ENCODE data around the gene TAS1R3. TPM values are rescaled to one million over a fixed set of nuclear protein-coding genes. Genes with fewer than 3 reads are reported as not detected.
A peak's percentile ranks its signal among the peaks of the same experiment; 100 is the strongest.

Gene TAS1R3
- total RNA-seq, 1 experiment from 2014 or later: 0.28 TPM

DNA sequence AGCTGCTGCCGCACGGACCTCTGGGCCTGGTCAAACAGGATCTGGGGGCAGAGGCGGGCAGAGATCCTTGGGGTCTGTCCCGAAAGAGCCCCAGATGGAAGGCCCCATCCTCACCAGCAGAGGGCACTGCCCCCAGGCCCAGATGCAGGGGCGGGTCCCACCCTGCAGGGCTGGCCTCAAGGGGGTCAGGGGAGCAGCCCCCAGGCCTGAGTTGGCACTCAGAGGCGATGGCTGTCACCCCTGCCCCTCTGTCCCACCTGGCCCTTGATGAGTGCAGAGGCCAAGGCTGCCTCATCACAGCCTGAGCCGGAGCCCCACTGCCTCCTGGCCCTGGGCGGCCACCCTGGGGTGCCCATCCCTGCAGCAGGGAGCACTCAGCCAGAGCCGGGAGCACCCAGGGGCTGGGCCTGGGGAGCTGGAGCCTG, 29.1 kb upstream of the TAS1R3 start:
- Histone ChIP-seq H3K27me3 (ENCODE audit: insufficient read depth, low read length) (no peaks in the 10 kb centered on the region), H4K8ac (replicated peaks; ENCODE audit: insufficient read length, low read depth, low read length) (no peak overlapping the region), H3K9ac (ENCODE audit: extremely low read depth, insufficient read length, low read length) (no peak overlapping the region), H3K18ac (ENCODE audit: insufficient read length, low read depth, low read length) (no peak overlapping the region), H3K56ac (ENCODE audit: insufficient read length, low read depth, low read length) (no peak overlapping the region), H3T11ph (ENCODE audit: low read length) (no peak overlapping the region), H3K4me1 (ENCODE audit: insufficient read depth, low read length) (peaks cover 5% of the 10 kb centered on the region; the same call in 1 of the 2 replicates), H3K14ac (ENCODE audit: insufficient read depth, low read length) (no peak overlapping the region), H4K5ac (ENCODE audit: insufficient read length, low read depth, low read length) (no peak overlapping the region), H2BK5ac (ENCODE audit: insufficient read length, low read length) (no peak overlapping the region), H3K79me2 (ENCODE audit: insufficient read depth, low read length) (no peaks in the 10 kb centered on the region), H2BK20ac (ENCODE audit: low read depth, low read length, poor library complexity, severe bottlenecking) (no peak overlapping the region), H4K91ac (ENCODE audit: insufficient read length, low read depth, low read length) (no peak overlapping the region), H3K27ac (ENCODE audit: insufficient read length, low read depth, low read length) (no peak overlapping the region), H3K4ac (ENCODE audit: low read depth, low read length) (no peak overlapping the region), H2AK5ac (ENCODE audit: insufficient read length, low read length) (no peak overlapping the region), H2AFZ (ENCODE audit: low read length) (no peak overlapping the region), H2BK15ac (ENCODE audit: low read depth, low read length) (no peak overlapping the region), H3K23ac (ENCODE audit: insufficient read length, low read depth, low read length) (no peak overlapping the region), H3K4me2 (ENCODE audit: insufficient read depth, insufficient read length, low read length) (no peak overlapping the region), H4K20me1 (ENCODE audit: control insufficient read depth, insufficient read depth, insufficient read length) (no peaks in the 10 kb centered on the region), H2BK12ac (ENCODE audit: insufficient read length, low read depth, low read length) (no peak overlapping the region), H3K23me2 (ENCODE audit: insufficient read length, low read depth, low read length, poor library complexity, severe bottlenecking) (peaks cover 4% of the 10 kb centered on the region), H2BK120ac (ENCODE audit: low read depth, low read length, poor library complexity, severe bottlenecking) (no peak overlapping the region), H3K9me3 (ENCODE audit: control insufficient read depth, low read depth, low read length) (no peaks in the 10 kb centered on the region), H3K79me1 (ENCODE audit: insufficient read depth, low read depth, low read length, poor library complexity, severe bottlenecking) (no peaks in the 10 kb centered on the region)
- Mint-ChIP-seq H3K4me1 (peaks cover 16 to 24% of the 10 kb centered on the region in 2 experiments), H3K4me3 (no peak overlapping the region), H3K27ac (no peak overlapping the region; a peak in 1 of 7 replicates), H3K9me3 (no peaks in the 10 kb centered on the region; a peak in 1 of 5 replicates), H3K36me3 (ENCODE audit: insufficient read depth in 1 of 3, low read depth in 3 of 3) (no peaks in the 10 kb centered on the region; a peak in 1 of 7 replicates), H3K27me3 (ENCODE audit: low read depth) (peaks cover 3% of the 10 kb centered on the region; the same call in 1 of the 2 replicates)
- WGBS (ENCODE audit: extremely low coverage, insufficient read length, low lambda C conversion rate): no CpG with 5 or more reads among the region's 9 CpGs
- DNase-seq: peak; percentile 57
- TF ChIP-seq, protein P1, sequence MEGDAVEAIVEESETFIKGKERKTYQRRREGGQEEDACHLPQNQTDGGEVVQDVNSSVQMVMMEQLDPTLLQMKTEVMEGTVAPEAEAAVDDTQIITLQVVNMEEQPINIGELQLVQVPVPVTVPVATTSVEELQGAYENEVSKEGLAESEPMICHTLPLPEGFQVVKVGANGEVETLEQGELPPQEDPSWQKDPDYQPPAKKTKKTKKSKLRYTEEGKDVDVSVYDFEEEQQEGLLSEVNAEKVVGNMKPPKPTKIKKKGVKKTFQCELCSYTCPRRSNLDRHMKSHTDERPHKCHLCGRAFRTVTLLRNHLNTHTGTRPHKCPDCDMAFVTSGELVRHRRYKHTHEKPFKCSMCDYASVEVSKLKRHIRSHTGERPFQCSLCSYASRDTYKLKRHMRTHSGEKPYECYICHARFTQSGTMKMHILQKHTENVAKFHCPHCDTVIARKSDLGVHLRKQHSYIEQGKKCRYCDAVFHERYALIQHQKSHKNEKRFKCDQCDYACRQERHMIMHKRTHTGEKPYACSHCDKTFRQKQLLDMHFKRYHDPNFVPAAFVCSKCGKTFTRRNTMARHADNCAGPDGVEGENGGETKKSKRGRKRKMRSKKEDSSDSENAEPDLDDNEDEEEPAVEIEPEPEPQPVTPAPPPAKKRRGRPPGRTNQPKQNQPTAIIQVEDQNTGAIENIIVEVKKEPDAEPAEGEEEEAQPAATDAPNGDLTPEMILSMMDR (conservative IDR thresholded peaks at IDR 0.05): peak; percentile 83
